GM19468 (cell line): Measurements from ENCODE around the gene CATSPER4.

ENCODE experiments used
- ATAC-seq: cut with Tn5 transposase; IDR thresholded peaks from one replicate; pipeline ENCODE4 v1.9.1; 2021; ENCODE audit warnings: mild to moderate bottlenecking, moderate library complexity, moderate number of reproducible peaks; ENCODE audit not compliant: unreplicated experiment; ENCODE audit errors: extremely low read depth

Gene CATSPER4

DNA sequence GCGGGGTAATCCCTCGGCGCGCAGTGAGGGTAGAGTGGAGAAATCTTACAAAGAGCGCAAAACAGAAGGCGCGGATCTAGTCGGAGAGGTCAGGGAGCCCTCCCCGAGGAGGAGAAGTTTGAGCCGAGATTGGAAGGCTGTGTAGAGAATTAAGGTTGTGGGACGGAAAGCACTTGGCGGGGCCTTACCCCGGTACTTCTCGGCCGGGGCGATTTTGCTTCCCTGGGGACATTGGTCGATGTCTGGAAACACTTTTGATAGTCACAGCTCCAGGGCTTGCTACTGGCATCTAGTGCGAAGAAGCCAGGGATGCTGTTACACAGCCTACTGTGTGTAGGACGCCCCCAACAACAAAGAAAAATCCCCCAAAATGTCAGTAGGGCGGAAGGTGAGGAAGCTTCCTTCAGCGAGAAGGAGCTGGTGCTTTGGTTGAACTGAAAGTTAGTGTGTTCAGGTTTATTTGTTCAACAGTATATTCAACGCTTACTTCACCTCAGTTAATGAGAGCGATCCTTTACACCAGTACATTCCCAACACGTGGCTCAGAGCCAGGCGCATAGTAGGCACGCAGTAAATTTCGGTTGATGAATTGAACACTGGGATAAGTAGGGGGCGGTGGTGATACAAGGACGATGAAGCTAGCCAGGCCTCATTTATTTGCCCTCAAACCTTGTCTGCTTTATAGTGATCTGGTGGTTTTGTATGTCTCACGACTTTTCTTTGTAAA is 44.4 kb downstream of the CATSPER4 start:
- no peak for ATAC-seq

DNA sequence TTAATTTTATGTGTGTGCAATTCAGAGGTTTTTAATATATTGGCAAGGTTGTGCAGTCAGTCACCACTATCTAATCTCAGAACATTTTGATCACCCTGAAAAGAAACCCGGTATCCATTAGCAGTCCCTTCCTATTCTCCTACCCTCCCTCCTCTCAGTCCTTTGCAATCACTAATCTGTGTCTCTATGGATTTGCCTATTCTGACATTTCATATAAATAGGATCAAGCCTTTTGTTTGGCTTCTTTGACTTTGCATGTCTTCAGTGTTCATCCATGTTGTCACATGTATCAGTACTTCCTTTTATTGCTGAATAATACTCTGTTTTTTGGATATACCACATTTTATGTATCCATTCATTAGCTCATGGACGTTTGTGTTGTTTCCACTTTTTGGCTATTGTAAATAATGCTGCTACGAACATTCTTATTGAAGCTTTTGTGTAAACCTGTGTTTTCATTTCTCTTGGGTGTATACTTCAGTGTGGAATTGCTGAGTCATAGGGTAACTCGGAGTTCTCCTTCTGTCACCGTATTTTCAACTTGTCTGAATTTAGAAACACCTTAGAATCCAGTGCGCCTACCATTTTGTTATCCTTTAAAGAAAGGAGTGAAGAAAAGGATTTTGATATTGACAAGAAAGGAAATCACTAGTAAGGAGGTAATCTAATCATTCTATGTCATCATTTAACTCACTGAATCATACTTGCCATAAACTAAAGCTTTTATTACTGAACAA is 47.0 kb downstream of the CATSPER4 start:
- no peak for ATAC-seq

DNA sequence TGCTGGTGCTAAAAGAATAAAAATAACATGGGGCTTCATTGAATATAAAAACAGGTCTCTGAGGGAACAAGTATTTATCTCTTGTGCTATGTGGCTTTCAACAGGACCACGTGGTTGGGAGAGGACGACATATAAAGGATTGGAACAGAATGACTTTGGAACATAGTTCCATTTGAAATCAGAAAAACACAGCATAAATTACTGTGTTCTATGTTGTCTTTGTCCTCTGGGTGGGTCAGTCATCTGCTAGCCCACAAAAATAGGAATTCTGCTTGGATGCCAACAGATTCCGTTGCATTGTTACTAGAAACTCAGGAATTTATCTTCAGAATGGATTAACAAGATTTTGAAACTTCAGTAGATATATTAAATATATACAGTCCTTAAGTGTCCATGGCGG is 49.5 kb downstream of the CATSPER4 start:
- no peak for ATAC-seq
